Measurements from ENCODE around the gene SYNJ2. TPM values are rescaled to one million over a fixed set of nuclear protein-coding genes. Genes with fewer than 3 reads are reported as not detected.

The SYNJ2 gene
- total RNA-seq, 1 experiment from 2014 or later = 70.0 TPM

GRCh38 chr6:158040804-158041347 is 59.2 kb downstream of the SYNJ2 start:
- no peaks in the 10 kb centered on the region for H3K36me3 ChIP-seq (ENCODE audit: control insufficient read depth, insufficient read depth, low read length)
- ATAC-seq (peak; percentile 46), DNase-seq (ENCODE audit: low read depth, low spot score) (no peak)
- H3K4me3 ChIP-seq (ENCODE audit: low read depth in 2 of 2, low read length in 2 of 2) = no peak overlapping the region
- POLR2A ChIA-PET = interaction anchor here (0.6 kb wide), 1 partner anchor 163 kb away, joined by 6 read pairs; no protein-coding TSS in a partner anchor
- BruUV-seq (replicated peaks) = no TSS peak
- H3K9me3 ChIP-seq (ENCODE audit: control insufficient read depth, insufficient read depth, low read depth, low read length) = no peaks in the 10 kb centered on the region
- TF ChIP-seq SIN3A (IDR thresholded peaks at IDR 0.05; ENCODE audit: borderline replicate concordance, insufficient read depth, low read depth, low read length) (no peak), POLR2AphosphoS5 (IDR thresholded peaks at IDR 0.05; ENCODE audit: low read depth, low read length) (no peak), CTCF (IDR thresholded peaks at IDR 0.05) (no peak), TCF7L2 (IDR thresholded peaks at IDR 0.05; ENCODE audit: low read depth, low read length) (no peak), REST (IDR thresholded peaks at IDR 0.05; ENCODE audit: insufficient read depth in 1 of 2, low read depth in 2 of 2, low read length in 1 of 2) (no peak)
- CTCF ChIA-PET = interaction anchor here (0.6 kb wide), 1 partner anchor 50 kb away, joined by 3 read pairs; no protein-coding TSS in a partner anchor
- H3K27ac ChIP-seq (ENCODE audit: low read length) = peak overlapping the region; percentile 91
- no peaks in the 10 kb centered on the region for H3K27me3 ChIP-seq (ENCODE audit: control insufficient read depth, insufficient read depth, low read length)
- intact Hi-C loops (cut with micrococcal nuclease; ENCODE audit: unreplicated experiment) = loop anchor here (5.0 kb wide), 1 partner anchor 59 kb away; the partner anchor contains the start of gene SYNJ2
- peaks cover 82% of the 10 kb centered on the region for H3K4me1 ChIP-seq (ENCODE audit: control insufficient read depth, insufficient read depth, low read length)
- in situ Hi-C loops (cut with HindIII; ENCODE audit: low pct_unique_long_range_greater_than_20kb, low sequenced_read_pairs) = no loop called here

GRCh38 chr6:158041370-158041769 is 59.7 kb downstream of the SYNJ2 start:
- intact Hi-C loops (cut with micrococcal nuclease; ENCODE audit: unreplicated experiment) = loop anchor here (5.0 kb wide), 1 partner anchor 59 kb away; the partner anchor contains the start of gene SYNJ2
- in situ Hi-C loops (cut with HindIII; ENCODE audit: low pct_unique_long_range_greater_than_20kb, low sequenced_read_pairs) = no loop called here
- Histone ChIP-seq H3K27ac (ENCODE audit: low read length) (peak overlapping the region; percentile 91), H3K9me3 (ENCODE audit: control insufficient read depth, insufficient read depth, low read depth, low read length) (no peaks in the 10 kb centered on the region), H3K4me3 (ENCODE audit: low read depth in 2 of 2, low read length in 2 of 2) (no peak overlapping the region), H3K27me3 (ENCODE audit: control insufficient read depth, insufficient read depth, low read length) (no peaks in the 10 kb centered on the region), H3K4me1 (ENCODE audit: control insufficient read depth, insufficient read depth, low read length) (peaks cover 87% of the 10 kb centered on the region), H3K36me3 (ENCODE audit: control insufficient read depth, insufficient read depth, low read length) (no peaks in the 10 kb centered on the region)
- no peak for ATAC-seq
- DNase-seq (ENCODE audit: low read depth, low spot score) = no peak
- POLR2A ChIA-PET = no interaction called here
- TF ChIP-seq SIN3A (IDR thresholded peaks at IDR 0.05; ENCODE audit: borderline replicate concordance, insufficient read depth, low read depth, low read length) (no peak), POLR2AphosphoS5 (IDR thresholded peaks at IDR 0.05; ENCODE audit: low read depth, low read length) (no peak; the same call in 1 of the 2 replicates), REST (IDR thresholded peaks at IDR 0.05; ENCODE audit: insufficient read depth in 1 of 2, low read depth in 2 of 2, low read length in 1 of 2) (no peak), TCF7L2 (IDR thresholded peaks at IDR 0.05; ENCODE audit: low read depth, low read length) (no peak), CTCF (IDR thresholded peaks at IDR 0.05) (no peak)
- CTCF ChIA-PET = no interaction called here
- no TSS peak for BruUV-seq (replicated peaks)
